ENCODE data around the gene EMSY. TPM values are rescaled to one million over a fixed set of nuclear protein-coding genes. Genes with fewer than 3 reads are reported as not detected.
A peak's percentile ranks its signal among the peaks of the same experiment; 100 is the strongest.

EMSY gene
- total and polyA plus RNA-seq, 5 experiments from 2014 or later, result 16.7 to 49.3 (median 22.7) TPM

- peaks cover 0 to 81% (median 8%) of the 10 kb centered on the region in 3 donors for H3K36me3 Mint-ChIP-seq
- no peaks in the 10 kb centered on the region for H3K27me3 Mint-ChIP-seq
- no peak overlapping the region for H3K4me3 Mint-ChIP-seq
- H3K4me1 Mint-ChIP-seq, result peaks cover 8 to 10% (median 9%) of the 10 kb centered on the region in 4 donors
- POLR2A ChIA-PET, result no interaction called here
- H3K27ac Mint-ChIP-seq, result peak overlapping the region in 1 of 10 donors; percentile 43
- no peaks in the 10 kb centered on the region for H3K9me3 Mint-ChIP-seq
- ATAC-seq (no peak), DNase-seq (no peak)
Observed at GRCh38 chr11:76459846-76460245, 15.0 kb downstream of the EMSY start.

GRCh38 chr11:76462317-76462716 is 17.5 kb downstream of the EMSY start:
- H3K36me3 Mint-ChIP-seq, result peaks cover 12 to 83% (median 13%) of the 10 kb centered on the region in 3 donors
- peak overlapping the region in 2 of 10 donors; percentile 9 to 52 for H3K27ac Mint-ChIP-seq
- H3K4me1 Mint-ChIP-seq, result peaks cover 8 to 15% (median 14%) of the 10 kb centered on the region in 4 donors
- ATAC-seq, result no peak
- POLR2A ChIA-PET, result no interaction called here
- no peak overlapping the region for H3K4me3 Mint-ChIP-seq
- no peak for DNase-seq
- H3K9me3 Mint-ChIP-seq, result no peaks in the 10 kb centered on the region
- H3K27me3 Mint-ChIP-seq, result no peaks in the 10 kb centered on the region

- peaks cover 13 to 82% (median 16%) of the 10 kb centered on the region in 3 donors for H3K36me3 Mint-ChIP-seq
- POLR2A ChIA-PET, result interaction anchor here (0.6 kb wide), 1 partner anchor 23 kb away, joined by 3 read pairs; no protein-coding TSS in a partner anchor
- no peak overlapping the region for H3K4me3 Mint-ChIP-seq
- H3K4me1 Mint-ChIP-seq, result peaks cover 10 to 21% (median 13%) of the 10 kb centered on the region in 4 donors
- H3K27ac Mint-ChIP-seq, result peak overlapping the region in 2 of 10 donors; percentile 15 to 48
- ATAC-seq, result no peak
- no peak for DNase-seq
- H3K9me3 Mint-ChIP-seq, result no peaks in the 10 kb centered on the region
- H3K27me3 Mint-ChIP-seq, result no peaks in the 10 kb centered on the region
Observed at GRCh38 chr11:76465701-76466100, 20.9 kb downstream of the EMSY start.

- no peak for DNase-seq
- ATAC-seq, result no peak
- no peaks in the 10 kb centered on the region for H3K27me3 Mint-ChIP-seq
- peaks cover 13 to 83% (median 19%) of the 10 kb centered on the region in 3 donors for H3K36me3 Mint-ChIP-seq
- POLR2A ChIA-PET, result no interaction called here
- H3K27ac Mint-ChIP-seq, result peak overlapping the region in 2 of 10 donors; percentile 1 to 60
- H3K4me3 Mint-ChIP-seq, result no peak overlapping the region
- no peaks in the 10 kb centered on the region for H3K9me3 Mint-ChIP-seq
- H3K4me1 Mint-ChIP-seq, result peaks cover 5 to 24% (median 16%) of the 10 kb centered on the region in 4 donors
Observed at GRCh38 chr11:76466666-76467065, 21.8 kb downstream of the EMSY start.

- Mint-ChIP-seq H3K4me3 (no peak overlapping the region), H3K27ac (no peak overlapping the region), H3K27me3 (no peaks in the 10 kb centered on the region), H3K36me3 (peaks cover 13 to 88% (median 22%) of the 10 kb centered on the region in 3 donors), H3K4me1 (peaks cover 2 to 20% (median 11%) of the 10 kb centered on the region in 4 donors), H3K9me3 (no peaks in the 10 kb centered on the region)
- DNase-seq, result no peak
- POLR2A ChIA-PET, result no interaction called here
- ATAC-seq, result no peak
Observed at GRCh38 chr11:76469141-76469540, 24.3 kb downstream of the EMSY start.

DNA sequence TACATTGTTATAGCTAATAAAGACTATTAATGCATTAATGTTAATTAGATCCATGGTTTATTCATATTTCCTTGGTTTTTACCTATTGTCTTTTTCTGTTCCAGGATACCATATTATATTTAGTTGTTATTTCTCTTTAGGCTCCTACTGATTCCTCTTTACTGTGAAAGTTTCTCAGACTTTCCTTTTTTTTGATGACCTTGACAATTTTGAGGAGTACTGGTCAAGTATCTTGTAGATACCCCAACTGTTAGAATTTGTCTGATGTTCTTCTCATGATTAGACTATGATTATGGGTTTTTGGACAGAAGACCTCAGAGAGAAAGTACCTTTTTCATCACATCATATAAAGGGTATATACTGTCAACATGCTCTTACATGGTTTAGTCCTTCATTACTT is 26.6 kb downstream of the EMSY start:
- peak overlapping the region in 1 of 10 donors; percentile 32 for H3K27ac Mint-ChIP-seq
- H3K36me3 Mint-ChIP-seq, result peaks cover 8 to 87% (median 30%) of the 10 kb centered on the region in 3 donors
- no peaks in the 10 kb centered on the region for H3K9me3 Mint-ChIP-seq
- no peak for ATAC-seq
- H3K4me1 Mint-ChIP-seq, result peaks cover 2 to 20% (median 13%) of the 10 kb centered on the region in 4 donors
- H3K27me3 Mint-ChIP-seq, result no peaks in the 10 kb centered on the region
- H3K4me3 Mint-ChIP-seq, result no peak overlapping the region
- POLR2A ChIA-PET, result no interaction called here
- no peak for DNase-seq

DNA sequence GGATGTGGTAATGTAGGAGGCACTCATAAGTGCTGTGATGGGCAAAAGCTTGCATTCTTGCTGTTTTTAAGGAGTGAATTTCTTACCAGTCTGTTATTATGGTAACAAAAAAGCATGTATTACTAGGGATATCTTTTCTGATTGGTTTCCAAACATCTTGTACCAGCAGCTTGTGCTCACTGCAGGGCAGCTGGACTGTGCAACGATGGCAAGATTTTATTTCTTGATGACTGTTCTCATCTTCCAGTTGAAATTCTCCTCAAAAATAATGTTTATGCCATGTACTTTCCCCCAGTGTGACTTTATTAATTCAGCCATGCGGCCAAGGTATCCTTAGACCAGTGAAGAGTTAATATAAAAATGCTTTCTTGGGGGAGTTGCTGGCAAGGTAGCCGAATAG is 35.4 kb downstream of the EMSY start:
- H3K27me3 Mint-ChIP-seq, result no peaks in the 10 kb centered on the region
- no peak overlapping the region for H3K4me3 Mint-ChIP-seq
- peaks cover 13 to 52% (median 46%) of the 10 kb centered on the region in 3 donors for H3K36me3 Mint-ChIP-seq
- ATAC-seq (no peak), DNase-seq (no peak)
- POLR2A ChIA-PET, result interaction anchor here (0.6 kb wide), 1 partner anchor 964 kb away, joined by 3 read pairs; no protein-coding TSS in a partner anchor
- peaks cover 11 to 27% (median 21%) of the 10 kb centered on the region in 4 donors for H3K4me1 Mint-ChIP-seq
- H3K27ac Mint-ChIP-seq, result peak overlapping the region in 1 of 10 donors; percentile 5
- H3K9me3 Mint-ChIP-seq, result peaks cover 0 to 24% (median 2%) of the 10 kb centered on the region in 9 donors

DNA sequence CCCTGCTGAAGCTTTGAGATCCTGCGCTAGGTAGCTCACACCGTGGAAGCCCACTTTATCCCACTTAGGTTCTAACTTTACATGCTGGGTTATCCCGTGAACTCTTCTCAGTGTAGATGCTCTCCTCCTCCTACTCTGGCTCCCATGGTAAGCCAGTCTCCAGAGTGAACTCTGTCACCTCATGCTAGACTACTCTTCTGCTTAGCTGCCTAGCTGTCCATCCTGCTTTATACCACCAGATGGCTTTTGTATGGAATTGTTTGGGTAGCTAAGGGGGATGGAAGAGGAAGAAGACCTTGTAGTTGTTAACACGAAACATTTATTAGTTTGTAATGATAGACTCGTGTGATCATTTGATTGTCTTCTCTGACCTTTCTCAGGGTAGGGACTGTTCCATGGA is 46.8 kb downstream of the EMSY start:
- Mint-ChIP-seq H3K27ac (peak overlapping the region in 1 of 10 donors; percentile 36), H3K9me3 (no peaks in the 10 kb centered on the region), H3K4me3 (no peak overlapping the region), H3K27me3 (no peaks in the 10 kb centered on the region), H3K36me3 (peaks cover 0 to 45% (median 13%) of the 10 kb centered on the region in 3 donors), H3K4me1 (peaks cover 0 to 20% (median 9%) of the 10 kb centered on the region in 4 donors)
- DNase-seq (no peak), ATAC-seq (no peak)
- POLR2A ChIA-PET, result no interaction called here

DNA sequence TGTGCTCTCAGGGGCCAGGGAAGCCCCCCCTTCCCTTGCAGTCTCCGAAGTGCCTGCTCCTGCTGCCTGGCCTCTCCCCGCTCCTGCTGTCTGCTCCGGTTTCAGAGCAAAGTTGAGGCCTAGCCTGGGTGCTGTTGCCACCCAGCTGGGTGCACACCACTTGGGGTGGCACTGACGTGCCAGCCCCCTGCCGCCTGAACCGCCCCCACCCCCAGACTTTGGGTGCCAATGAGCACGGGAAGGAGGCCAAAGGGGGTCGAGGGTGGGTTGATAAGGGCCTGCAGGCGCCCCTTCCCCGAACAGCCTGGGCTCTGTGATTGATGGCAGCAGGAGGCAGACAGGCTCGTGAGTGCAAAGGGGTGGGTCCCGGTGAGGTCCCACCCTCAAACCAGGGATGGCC is 48.2 kb downstream of the EMSY start:
- Mint-ChIP-seq H3K27me3 (no peaks in the 10 kb centered on the region), H3K4me3 (no peak overlapping the region), H3K36me3 (peaks cover 0 to 53% (median 18%) of the 10 kb centered on the region in 3 donors), H3K9me3 (no peaks in the 10 kb centered on the region), H3K27ac (no peak overlapping the region), H3K4me1 (peaks cover 0 to 24% (median 8%) of the 10 kb centered on the region in 4 donors)
- DNase-seq, result no peak
- ATAC-seq, result no peak
- POLR2A ChIA-PET, result no interaction called here

DNA sequence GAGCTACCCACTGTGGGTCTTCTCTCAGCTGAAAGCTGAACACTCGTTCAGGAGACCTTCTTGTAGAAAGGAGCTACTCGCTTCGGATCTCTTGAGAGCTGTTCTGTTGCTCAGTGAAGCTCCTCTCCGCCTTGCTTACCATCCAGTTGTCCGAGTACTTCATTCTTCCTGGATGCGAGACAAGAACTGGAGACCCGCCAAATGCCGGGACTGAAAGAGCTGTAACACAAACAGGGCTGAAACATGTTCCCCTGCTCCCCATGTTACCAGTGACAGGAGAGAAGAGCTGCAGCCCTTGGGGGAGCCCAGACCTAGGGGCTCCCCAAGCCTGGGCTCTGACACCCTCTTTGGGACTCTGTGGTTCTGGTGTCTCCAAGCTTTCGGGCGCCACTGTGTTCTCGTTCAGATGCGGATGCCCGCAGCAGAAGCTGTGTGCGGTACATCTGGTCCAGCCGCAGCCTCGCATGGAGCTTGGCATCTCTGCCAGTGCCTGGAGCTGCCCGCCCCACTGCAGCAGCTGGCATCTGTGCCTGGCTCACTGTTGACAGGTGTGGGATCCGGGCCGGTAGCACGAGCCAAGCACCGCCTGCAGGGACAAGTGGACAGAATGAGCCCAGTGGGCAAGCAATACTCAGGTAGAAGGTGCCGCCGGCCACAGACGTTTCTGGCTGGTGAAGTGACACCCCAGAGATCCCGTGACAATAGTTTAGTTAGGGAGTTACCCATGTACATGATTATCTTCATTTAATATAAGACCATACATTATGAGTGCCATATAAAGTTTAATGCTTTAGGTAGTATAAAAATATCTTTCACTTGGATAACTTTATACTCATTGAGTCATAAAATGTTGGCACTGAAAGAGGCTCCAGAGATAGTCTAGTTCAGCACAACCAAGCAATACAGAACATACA is 49.1 kb downstream of the EMSY start:
- ATAC-seq, result no peak
- peaks cover 0 to 53% (median 21%) of the 10 kb centered on the region in 3 donors for H3K36me3 Mint-ChIP-seq
- no peak overlapping the region for H3K4me3 Mint-ChIP-seq
- peak overlapping the region in 1 of 10 donors; percentile 73 for H3K27ac Mint-ChIP-seq
- H3K27me3 Mint-ChIP-seq, result no peaks in the 10 kb centered on the region
- DNase-seq, result no peak
- POLR2A ChIA-PET, result no interaction called here
- peaks cover 0 to 20% (median 6%) of the 10 kb centered on the region in 4 donors for H3K4me1 Mint-ChIP-seq
- H3K9me3 Mint-ChIP-seq, result no peaks in the 10 kb centered on the region

DNA sequence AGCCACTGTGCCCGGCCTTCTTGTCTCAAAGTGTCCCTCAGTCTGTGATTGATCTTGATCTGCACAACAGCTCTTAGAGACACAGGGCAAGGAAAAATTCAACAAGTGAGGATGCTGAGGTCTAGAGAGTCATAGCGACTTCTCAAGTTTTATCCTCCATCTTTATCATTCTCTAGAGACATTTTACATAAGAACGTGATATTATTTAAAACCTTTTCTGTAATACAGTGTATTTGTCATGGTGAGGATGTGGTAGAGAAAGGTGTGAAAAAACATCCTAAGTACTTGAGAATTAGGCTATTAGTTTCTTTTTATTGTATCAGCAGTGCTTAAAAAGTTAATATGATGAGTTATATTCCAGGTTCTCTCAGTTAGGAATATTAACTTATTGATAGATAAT is 50.2 kb downstream of the EMSY start:
- peak overlapping the region in 5 of 10 donors; percentile 51 to 94 (median 72) for H3K27ac Mint-ChIP-seq
- DNase-seq, result peak in 1 of 10 donors; percentile 57
- H3K4me1 Mint-ChIP-seq, result peaks cover 0 to 13% (median 6%) of the 10 kb centered on the region in 4 donors
- H3K4me3 Mint-ChIP-seq, result peak overlapping the region in 1 of 10 donors; percentile 56
- H3K36me3 Mint-ChIP-seq, result peaks cover under 1 to 56% (median 21%) of the 10 kb centered on the region in 3 donors
- H3K9me3 Mint-ChIP-seq, result no peaks in the 10 kb centered on the region
- POLR2A ChIA-PET, result no interaction called here
- no peak for ATAC-seq
- H3K27me3 Mint-ChIP-seq, result no peaks in the 10 kb centered on the region

DNA sequence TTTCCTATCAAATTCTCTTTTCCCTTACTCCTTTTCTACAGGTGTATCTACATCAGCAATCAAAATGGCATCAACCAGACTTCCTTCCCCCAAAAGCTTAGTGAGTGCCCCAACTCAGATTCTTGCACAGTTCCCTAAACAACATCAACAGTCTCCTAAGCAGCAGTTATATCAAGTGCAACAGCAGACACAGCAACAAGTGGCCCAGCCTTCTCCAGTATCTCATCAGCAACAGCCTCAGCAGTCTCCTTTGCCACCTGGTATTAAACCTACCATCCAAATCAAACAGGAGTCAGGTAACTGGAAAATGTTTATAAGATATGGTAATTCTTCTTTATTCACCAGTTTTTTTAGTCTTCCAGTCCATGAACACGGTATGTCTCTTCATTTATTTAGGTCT is 51.4 kb downstream of the EMSY start:
- POLR2A ChIA-PET, result no interaction called here
- ATAC-seq (no peak), DNase-seq (no peak)
- Mint-ChIP-seq H3K9me3 (peaks cover 0 to 10% (median 3%) of the 10 kb centered on the region in 9 donors), H3K27ac (peak overlapping the region in 6 of 10 donors; percentile 3 to 40 (median 19)), H3K36me3 (peaks cover 9 to 59% (median 32%) of the 10 kb centered on the region in 3 donors), H3K4me3 (no peak overlapping the region), H3K4me1 (peaks cover 0 to 13% (median 5%) of the 10 kb centered on the region in 4 donors), H3K27me3 (no peaks in the 10 kb centered on the region)
